Ishikawa (cell line): Measurements from ENCODE around the gene RALA.

Experiments
- CEBPB ChIP-seq: IDR thresholded peaks from 2 replicates; pipeline ENCODE4 v1.6.1; 2012
- CREB1 ChIP-seq: IDR thresholded peaks from 2 replicates; pipeline ENCODE4 v1.6.1; 2012; ENCODE audit warnings: low read depth
- EGR1 ChIP-seq: IDR thresholded peaks from 2 replicates; pipeline ENCODE4 v1.6.1; 2012
- EP300 ChIP-seq: IDR thresholded peaks from 2 replicates; pipeline ENCODE4 v1.6.1; 2012; ENCODE audit warnings: borderline replicate concordance
- FOXM1 ChIP-seq: IDR thresholded peaks from 2 replicates; pipeline ENCODE4 v1.6.1; 2012; ENCODE audit warnings: low read depth, borderline replicate concordance
- NFIC ChIP-seq: IDR thresholded peaks from 2 replicates; pipeline ENCODE4 v1.6.1; 2012
- RAD21 ChIP-seq: IDR thresholded peaks from 2 replicates; pipeline ENCODE4 v1.6.1; 2012; ENCODE audit warnings: low read depth
- TAF1 ChIP-seq: IDR thresholded peaks from 2 replicates; pipeline ENCODE4 v1.6.1; 2012; ENCODE audit warnings: low read depth, mild to moderate bottlenecking
- TCF12 ChIP-seq: IDR thresholded peaks from 2 replicates; pipeline ENCODE4 v1.6.1; 2012; ENCODE audit warnings: low read depth
- TEAD4 ChIP-seq: IDR thresholded peaks from 2 replicates; pipeline ENCODE4 v1.6.1; 2012
- YY1 ChIP-seq: IDR thresholded peaks from 2 replicates; pipeline ENCODE4 v1.6.1; 2012; ENCODE audit warnings: low read depth
- ZBTB7A ChIP-seq: IDR thresholded peaks from 2 replicates; pipeline ENCODE4 v1.6.1; 2012; ENCODE audit warnings: low read depth
- TF ChIP-seq, protein P1 (sequence below): IDR thresholded peaks from 2 replicates; pipeline ENCODE4 v1.6.1; 2012
- TF ChIP-seq, protein P2 (sequence below): IDR thresholded peaks from 2 replicates; pipeline ENCODE4 v1.6.1; 2012
- TF ChIP-seq, protein P3 (sequence below): IDR thresholded peaks from 2 replicates; pipeline ENCODE4 v1.6.1; 2012; ENCODE audit warnings: low read depth, mild to moderate bottlenecking

RALA gene

DNA sequence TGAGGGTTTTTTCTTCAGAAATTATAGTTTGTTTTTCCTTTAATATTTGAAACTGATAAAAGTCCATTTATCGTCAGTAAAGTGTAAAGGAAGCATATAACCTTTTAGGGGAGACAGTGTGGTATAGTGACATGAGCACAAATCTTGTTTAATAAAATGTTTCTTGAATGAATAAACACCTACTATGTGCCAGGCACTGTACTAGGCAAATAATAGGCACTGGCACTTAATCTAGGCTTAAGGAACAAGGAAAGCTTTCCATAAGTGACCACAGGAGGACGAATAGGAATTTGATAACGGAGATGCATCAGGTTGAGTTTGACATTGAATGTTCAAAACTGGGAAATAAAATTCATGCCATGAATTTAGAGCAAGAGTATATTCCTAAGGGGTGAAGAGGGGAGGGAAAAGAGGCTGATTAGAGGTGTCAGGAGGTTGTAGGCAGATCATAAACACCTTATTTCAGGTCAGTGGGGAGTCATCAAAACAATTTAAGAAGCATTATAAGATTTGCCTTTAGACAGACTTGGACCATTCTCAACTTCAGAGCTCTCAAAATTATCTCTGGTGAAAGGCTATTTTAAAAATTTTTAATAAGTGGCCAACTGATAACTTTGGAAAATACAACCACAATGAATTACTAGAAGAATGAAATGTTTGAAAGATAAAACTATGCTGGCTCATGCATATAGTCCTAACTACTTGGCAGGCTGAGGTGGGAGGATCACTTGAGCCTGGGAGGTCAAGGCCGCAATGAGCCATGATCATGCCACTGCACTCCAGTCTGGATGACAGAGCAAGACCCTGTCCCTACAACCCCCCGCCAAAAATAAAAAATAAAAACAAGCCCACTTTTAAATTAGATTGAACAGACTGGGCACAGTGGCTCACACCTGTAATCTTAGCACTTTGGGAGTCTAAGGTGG lies 22.4 kb downstream of the RALA start:
- TF ChIP-seq TAF1 (no peak), TEAD4 (no peak), EP300 (no peak), YY1 (no peak), EGR1 (no peak)
- TF ChIP-seq, protein P1, sequence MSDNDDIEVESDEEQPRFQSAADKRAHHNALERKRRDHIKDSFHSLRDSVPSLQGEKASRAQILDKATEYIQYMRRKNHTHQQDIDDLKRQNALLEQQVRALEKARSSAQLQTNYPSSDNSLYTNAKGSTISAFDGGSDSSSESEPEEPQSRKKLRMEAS: no peak
- TF ChIP-seq, protein P2, sequence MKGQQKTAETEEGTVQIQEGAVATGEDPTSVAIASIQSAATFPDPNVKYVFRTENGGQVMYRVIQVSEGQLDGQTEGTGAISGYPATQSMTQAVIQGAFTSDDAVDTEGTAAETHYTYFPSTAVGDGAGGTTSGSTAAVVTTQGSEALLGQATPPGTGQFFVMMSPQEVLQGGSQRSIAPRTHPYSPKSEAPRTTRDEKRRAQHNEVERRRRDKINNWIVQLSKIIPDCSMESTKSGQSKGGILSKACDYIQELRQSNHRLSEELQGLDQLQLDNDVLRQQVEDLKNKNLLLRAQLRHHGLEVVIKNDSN: no peak

DNA sequence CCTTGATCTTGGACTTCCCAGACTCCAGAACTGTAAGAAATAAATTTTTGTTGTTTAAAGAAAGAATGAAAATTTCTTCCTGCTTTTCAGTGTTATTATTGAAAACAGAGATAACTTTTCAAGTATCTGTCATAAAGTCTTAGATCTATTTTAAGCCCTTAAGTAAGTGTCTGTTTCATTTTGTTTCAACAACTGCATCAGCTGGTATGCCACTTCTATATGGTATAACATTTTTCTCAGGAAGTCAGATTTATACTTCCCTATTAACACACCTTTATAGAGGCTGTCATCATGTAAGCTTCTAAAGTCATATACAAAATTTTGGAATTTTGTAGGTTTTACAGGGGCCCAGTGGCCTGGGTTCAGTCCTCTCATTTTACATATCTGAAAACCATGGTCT lies 24.4 kb downstream of the RALA start:
- TF ChIP-seq, protein P1: no peak
- no peak for TF ChIP-seq TCF12
- no peak for TF ChIP-seq NFIC
- TF ChIP-seq, protein P2: no peak
- TF ChIP-seq FOXM1: no peak
- TF ChIP-seq, protein P3, sequence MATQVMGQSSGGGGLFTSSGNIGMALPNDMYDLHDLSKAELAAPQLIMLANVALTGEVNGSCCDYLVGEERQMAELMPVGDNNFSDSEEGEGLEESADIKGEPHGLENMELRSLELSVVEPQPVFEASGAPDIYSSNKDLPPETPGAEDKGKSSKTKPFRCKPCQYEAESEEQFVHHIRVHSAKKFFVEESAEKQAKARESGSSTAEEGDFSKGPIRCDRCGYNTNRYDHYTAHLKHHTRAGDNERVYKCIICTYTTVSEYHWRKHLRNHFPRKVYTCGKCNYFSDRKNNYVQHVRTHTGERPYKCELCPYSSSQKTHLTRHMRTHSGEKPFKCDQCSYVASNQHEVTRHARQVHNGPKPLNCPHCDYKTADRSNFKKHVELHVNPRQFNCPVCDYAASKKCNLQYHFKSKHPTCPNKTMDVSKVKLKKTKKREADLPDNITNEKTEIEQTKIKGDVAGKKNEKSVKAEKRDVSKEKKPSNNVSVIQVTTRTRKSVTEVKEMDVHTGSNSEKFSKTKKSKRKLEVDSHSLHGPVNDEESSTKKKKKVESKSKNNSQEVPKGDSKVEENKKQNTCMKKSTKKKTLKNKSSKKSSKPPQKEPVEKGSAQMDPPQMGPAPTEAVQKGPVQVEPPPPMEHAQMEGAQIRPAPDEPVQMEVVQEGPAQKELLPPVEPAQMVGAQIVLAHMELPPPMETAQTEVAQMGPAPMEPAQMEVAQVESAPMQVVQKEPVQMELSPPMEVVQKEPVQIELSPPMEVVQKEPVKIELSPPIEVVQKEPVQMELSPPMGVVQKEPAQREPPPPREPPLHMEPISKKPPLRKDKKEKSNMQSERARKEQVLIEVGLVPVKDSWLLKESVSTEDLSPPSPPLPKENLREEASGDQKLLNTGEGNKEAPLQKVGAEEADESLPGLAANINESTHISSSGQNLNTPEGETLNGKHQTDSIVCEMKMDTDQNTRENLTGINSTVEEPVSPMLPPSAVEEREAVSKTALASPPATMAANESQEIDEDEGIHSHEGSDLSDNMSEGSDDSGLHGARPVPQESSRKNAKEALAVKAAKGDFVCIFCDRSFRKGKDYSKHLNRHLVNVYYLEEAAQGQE: no peak
- no peak for TF ChIP-seq ZBTB7A
- TF ChIP-seq RAD21: no peak
- TF ChIP-seq CEBPB: no peak
- TF ChIP-seq TAF1: no peak
- TF ChIP-seq EGR1: no peak
- no peak for TF ChIP-seq CREB1
- no peak for TF ChIP-seq EP300
- TF ChIP-seq YY1: no peak
- TF ChIP-seq TEAD4: no peak

DNA sequence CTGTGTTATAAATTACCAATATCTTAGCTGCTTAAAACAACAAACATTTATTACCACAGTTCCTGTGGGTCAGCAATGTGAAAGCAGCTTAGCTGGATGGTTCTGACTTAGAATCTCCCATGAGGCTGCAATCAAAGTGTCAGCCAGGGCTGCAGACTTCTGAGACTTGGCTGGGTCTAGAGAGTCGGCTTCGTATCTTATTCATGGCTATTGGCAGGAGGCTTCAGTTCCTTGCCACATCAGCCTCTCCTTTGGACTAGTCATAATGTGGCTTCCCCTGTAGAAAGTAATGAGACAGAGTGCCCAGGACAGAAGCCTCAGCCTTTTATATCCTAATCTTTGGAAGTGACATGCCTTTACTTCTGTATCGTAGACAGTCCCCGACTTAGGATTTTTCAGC lies 27.3 kb downstream of the RALA start:
- TF ChIP-seq YY1 (no peak), EP300 (no peak), NFIC (no peak), EGR1 (no peak), RAD21 (no peak), TEAD4 (no peak), FOXM1 (no peak), CREB1 (no peak), ZBTB7A (no peak), TAF1 (no peak), TCF12 (no peak)
- TF ChIP-seq, protein P1: no peak
- TF ChIP-seq, protein P2: no peak
- TF ChIP-seq, protein P3: no peak

DNA sequence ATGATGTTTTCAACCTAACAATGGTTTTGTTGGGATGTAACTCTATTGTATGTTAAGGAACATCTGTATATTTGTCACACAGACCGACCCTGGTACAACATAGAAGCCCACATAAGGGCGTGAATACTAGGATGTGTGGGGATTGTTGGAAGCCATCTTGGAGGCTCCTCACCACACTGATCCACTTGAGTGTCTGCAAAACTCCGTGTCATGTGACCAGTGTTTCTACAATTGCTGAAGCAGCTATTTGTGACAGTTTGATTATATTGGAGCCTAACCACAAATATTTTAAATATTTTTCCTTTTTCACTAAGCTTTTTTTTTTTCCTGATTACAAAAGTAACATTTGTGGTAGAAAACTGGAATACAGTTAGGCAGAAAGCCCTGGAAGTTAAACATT lies 27.9 kb downstream of the RALA start:
- TF ChIP-seq RAD21: no peak
- no peak for TF ChIP-seq CEBPB
- no peak for TF ChIP-seq NFIC
- TF ChIP-seq YY1: no peak
- TF ChIP-seq TAF1: no peak
- TF ChIP-seq CREB1: no peak
- no peak for TF ChIP-seq TEAD4
- TF ChIP-seq, protein P2: no peak
- TF ChIP-seq ZBTB7A: no peak
- TF ChIP-seq, protein P1: no peak
- TF ChIP-seq, protein P3: no peak
- TF ChIP-seq EP300: no peak
- TF ChIP-seq EGR1: no peak
